Measurements from ENCODE around the gene DGKZ.

DGKZ gene

DNA sequence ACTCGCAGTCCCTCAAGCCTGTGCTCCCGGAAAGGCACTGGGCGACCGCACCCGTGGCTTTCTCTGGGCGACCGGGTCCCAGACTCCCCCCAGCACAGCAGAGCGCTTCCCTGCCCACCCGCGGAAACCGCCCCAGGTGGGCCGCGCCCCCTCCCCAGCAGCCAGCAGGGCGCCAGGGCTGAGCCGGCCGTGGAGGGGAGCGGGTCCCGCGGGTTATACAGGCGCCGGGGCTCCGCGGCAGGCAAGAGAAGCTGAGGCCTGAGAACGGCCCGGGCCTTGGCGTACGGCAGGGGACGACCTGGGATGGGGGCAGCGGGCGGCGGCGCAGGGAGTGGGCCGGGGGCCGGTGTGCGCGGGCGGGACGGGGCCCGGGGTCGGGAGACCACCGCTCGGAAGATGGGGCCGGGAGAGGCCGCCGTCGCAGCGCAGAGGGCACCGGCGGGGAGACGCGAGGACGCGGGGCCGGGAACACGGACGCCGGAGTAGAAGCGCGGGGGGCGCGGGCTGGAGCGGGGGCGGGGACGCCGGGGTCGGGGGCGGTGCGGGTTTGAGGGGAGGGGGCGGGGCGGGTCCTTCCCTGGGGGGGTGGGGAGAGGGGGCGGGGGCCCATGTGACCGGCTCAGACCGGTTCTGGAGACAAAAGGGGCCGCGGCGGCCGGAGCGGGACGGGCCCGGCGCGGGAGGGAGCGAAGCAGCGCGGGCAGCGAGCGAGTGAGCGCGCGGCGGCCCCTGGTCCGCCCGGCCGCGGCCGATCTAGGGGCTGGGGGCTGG lies 34.0 kb downstream of the DGKZ start, which contains the start of gene MDK:
Gene MDK, plus strand, starts transcription at position 622 of the 771 bp plus-strand sequence. CDS start 389 bp downstream, outside the sequence.
- DNase-seq (ENCODE audit: low read depth, low spot score): no peak

DNA sequence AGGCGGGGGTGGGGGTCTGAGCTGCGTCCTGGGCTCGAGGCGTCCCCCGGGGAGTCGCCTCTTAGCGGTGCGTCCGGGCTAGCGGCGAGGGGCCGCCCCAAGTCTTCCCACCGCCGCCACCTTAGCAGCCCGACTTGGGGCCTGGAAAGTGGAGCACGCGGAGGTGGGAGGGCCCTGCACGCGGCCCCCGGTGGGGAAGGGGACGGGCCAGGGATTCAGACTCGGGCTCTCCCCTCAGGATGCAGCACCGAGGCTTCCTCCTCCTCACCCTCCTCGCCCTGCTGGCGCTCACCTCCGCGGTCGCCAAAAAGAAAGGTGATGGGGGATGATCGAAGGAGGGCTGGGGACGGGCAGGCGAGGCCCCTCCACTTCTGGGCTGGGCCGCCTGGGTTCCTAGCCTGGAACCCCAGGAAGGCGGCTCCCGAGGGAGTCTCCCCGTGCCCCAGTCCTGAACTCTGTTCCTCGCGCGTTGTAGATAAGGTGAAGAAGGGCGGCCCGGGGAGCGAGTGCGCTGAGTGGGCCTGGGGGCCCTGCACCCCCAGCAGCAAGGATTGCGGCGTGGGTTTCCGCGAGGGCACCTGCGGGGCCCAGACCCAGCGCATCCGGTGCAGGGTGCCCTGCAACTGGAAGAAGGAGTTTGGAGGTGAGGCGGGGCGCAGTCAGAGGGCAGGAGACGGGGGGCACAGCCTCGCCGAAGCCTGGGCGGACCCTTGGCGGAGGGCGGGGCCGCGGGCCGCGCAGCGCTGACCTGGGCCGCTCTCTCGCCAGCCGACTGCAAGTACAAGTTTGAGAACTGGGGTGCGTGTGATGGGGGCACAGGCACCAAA lies 34.8 kb downstream of the DGKZ start:
- no peak for DNase-seq (ENCODE audit: low read depth, low spot score)

DNA sequence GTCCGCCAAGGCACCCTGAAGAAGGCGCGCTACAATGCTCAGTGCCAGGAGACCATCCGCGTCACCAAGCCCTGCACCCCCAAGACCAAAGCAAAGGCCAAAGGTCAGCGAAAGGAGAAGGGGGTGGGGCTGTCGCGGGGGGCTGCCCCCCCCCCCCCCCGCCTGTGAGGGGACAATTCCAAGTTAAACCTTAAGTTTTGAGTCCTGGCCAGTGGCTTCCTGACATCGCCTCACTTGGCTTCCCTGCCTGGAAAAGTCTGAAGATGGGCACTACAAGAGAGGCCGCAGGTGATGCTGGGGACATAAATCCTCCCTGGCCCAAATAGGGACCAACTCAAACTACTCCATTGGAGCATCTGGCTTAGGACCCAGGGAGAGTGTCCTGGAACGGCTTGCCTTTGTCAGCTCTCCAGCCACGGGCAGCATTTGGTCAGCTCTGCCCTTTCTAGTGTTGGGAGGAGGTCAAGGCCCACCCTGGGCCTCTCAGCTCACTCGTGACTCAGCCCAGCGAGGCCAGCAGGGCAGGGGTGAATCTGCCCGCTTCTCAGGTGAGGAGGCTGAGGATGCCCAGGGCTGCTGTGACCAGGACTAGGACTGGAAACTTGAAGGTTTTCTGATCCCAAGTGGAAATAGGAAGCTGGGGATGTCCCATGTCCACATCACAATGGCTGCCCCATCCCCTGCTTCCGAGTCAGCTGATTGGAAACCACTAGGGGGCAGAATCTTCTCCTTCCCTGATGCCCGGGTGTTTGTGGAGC lies 35.6 kb downstream of the DGKZ start:
- DNase-seq (ENCODE audit: low read depth, low spot score): no peak

DNA sequence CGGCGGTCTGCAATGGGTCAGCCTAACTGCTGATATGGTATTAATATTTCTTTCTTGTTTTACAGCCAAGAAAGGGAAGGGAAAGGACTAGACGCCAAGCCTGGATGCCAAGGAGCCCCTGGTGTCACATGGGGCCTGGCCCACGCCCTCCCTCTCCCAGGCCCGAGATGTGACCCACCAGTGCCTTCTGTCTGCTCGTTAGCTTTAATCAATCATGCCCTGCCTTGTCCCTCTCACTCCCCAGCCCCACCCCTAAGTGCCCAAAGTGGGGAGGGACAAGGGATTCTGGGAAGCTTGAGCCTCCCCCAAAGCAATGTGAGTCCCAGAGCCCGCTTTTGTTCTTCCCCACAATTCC lies 36.1 kb downstream of the DGKZ start:
- no peak for DNase-seq (ENCODE audit: low read depth, low spot score)

DNA sequence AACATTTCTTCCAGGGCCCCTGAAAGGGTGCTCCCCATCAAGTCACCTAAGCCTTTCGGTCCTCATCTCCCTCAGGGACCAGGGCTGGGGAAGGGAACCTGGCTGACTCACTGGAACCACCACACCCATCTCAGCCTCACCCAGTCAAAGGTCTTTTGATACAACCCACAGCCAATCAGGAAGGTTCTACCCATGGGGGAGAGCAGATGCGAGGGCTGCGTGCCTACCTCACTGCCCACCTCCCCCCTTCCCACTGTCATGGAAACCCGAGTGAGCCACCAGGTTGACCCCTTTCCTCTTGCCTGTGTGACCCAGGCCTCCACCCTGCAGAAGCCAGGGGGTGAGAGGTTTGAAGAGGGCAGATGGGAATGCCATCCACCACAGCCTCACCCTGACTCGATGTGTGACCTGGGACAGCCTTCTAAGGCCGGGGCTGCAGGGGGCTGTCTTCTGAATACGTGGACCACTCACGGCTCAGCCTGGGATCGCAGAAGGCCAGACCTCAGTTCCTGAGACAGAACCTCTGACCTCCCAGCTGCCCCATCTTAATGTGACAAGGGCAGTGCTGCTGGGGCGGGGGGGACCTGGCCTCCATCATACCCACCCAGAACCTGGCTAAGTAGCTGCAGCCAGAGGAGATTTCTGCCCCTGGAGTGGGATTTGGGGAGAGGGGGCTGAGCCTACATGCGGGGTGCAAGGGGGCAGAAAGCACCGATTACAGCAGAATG lies 36.9 kb downstream of the DGKZ start:
- DNase-seq (ENCODE audit: low read depth, low spot score): no peak

DNA sequence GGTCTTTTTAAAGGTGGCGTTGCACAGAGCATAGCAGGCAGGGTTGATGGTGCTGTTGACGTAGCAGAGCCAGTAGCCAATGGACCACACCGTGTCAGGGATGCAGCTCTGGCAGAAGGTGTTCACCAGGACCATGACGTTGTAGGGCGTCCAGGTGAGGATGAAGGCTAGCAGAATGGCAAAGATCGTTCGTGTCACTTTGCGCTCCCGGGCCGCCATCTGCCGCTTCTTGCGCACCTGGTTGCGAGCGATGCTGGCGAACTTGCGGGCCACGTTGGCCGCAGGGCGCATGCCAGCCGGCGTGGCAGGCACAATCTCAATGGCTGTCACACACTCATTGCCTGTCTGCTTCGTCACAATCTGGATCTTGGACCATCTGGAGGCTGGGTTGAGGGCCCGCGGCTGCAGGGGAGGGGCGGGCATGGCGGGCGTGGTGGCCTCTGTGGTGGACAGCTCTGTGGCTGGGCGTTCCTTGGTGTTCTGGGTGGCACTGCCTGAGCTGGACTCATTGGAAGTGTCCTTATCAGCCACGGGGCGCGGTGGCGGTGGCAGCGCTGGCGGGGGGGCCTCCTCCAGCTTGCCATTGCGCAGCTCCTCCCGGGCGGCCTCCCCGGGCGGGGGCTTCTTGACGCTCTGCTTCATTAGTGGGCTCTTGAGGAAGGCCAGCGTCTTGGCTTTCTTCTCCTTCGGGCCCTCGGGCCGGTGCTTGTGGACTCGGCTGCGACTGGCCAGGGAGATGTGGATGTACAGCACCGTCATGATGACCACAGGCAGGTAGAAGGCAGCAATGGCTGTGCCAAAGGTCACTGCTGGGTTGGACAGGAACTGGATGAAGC lies 38.1 kb downstream of the DGKZ start:
- DNase-seq (ENCODE audit: low read depth, low spot score): no peak

DNA sequence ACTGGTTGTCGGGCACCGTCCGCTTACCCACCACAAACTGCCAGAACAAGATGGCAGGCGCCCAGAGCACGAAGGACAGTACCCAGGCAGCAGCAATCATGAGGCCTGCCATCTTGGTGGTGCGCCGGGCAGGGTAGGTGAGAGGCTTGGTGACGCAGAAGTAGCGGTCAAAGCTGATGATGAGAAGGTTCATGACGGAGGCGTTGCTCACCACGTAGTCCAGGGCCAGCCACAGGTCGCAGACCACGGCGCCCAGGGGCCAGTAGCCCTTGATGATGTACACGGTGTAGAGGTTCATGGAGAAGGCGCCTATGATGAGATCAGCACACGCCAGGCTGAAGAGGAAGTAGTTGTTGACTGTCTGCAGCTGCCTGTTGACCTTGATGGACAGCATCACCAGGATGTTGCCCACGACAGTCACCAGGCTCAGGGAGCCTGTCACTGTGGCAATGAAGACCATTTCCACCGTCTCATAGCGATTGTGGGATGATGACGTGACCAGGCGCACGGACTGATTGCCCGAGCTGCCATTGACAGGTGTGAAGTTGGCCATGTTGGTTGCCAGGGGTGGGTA lies 38.8 kb downstream of the DGKZ start:
- DNase-seq (ENCODE audit: low read depth, low spot score): no peak

DNA sequence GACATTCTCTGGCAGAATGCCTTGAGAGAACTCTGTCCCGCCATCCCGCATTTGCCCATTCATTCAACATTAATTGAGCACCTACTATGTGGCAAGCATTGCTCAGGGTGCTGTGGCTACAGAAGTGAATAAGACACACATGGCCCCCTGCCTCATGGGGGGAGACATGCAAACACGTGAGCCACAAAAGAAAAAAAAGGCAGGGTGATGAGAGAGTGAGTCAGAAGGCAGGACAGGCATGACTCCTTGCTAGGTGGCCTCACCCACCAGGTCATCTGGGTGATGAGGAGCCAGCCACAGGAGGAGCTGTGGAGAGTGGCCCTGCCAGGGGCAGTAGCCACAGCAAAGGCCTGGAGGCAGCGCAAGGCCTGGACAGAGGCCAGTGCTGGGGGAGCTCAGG lies 39.4 kb downstream of the DGKZ start:
- no peak for DNase-seq (ENCODE audit: low read depth, low spot score)

DNA sequence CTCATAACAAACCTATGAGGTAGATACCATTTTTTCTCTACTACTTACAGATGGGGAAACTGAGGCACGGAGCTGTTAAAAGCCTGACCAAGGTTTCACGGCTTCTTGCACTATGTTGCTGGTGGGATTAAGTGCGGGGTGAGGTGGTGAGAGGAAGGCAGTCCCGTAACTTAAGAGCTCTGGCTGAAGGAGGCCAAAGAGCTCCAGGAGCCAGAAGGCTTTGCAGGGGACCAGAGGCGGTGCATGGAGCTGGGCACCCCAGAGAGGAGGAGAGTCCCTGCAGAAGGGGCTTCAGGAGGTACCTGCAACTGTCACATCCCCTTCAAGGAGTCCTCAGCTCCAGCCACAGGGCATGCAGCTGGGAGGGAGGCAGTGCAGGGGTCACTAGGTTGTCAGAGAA lies 40.2 kb downstream of the DGKZ start:
- DNase-seq (ENCODE audit: low read depth, low spot score): no peak

DNA sequence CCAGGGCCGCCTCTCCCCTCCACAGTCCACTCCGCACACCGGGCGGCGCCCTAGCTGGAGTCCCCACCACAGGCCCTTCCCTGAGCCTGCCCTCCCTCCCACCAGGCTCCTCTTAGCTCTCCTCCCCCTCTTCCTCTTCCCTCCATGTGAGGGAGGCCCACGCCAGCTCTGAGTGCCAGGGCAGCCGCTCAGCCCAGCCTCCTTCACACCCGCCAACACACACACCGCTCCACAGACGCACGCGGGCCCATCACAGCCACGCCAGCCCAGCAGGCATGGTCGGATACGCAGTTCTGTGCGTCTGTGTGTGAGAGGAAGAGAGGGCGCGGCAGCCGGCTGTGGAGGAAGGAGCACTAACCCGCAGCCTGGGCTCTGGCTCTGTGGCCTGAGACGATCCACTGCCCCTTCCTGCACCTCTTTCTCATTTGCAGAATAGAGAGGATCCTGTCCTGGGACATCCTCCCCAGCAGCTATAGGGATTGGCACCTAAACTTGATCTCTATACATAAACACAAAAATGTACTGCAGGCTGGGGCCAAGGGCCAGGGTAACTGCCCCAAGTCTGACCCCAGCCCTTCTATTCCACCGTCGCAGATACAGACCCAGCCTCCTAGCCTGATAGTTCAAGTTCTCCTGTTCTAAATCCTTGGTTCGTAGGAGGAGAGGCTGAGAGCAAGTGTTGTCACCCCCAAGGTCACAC lies 40.8 kb downstream of the DGKZ start:
- no peak for DNase-seq (ENCODE audit: low read depth, low spot score)

DNA sequence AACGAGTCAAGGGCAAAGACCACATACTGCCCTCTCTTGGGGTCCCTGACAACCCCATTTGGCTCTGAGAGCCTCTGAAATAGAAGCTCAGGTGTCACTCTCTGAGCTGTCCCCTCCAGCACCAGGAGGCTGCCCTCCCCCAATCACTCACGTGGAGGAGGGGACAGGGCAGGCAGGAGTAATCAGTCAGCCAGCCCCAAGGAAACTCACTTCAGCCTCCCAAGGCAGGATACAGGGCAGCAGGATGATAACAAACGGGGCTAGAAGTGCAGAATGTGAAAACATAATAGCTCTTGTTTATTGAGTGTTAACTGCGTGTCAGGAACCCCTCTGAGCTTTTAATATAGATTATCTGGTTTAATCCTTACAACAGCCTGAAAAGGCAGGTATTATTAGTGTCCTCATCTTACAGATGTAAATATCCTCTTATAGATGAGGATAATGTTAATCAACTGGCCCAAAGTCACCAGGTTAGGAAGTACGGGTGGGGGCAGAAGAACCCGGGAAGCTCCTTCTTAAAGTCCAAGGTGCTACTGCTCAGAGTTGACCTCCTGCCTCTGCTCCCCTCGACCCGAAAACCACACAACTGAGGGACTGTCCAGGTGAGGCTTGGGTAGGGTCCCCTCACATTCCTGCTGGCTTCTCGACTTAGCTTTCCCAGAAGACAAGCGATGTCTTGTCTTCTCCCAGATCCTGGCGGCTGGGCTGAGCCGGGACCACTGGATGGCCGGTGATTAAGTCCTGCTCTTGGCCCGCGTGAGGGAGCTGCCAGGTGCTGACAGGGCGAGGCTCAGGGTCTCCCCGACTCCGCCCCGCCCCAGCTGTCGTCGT lies 41.6 kb downstream of the DGKZ start:
- no peak for DNase-seq (ENCODE audit: low read depth, low spot score)

DNA sequence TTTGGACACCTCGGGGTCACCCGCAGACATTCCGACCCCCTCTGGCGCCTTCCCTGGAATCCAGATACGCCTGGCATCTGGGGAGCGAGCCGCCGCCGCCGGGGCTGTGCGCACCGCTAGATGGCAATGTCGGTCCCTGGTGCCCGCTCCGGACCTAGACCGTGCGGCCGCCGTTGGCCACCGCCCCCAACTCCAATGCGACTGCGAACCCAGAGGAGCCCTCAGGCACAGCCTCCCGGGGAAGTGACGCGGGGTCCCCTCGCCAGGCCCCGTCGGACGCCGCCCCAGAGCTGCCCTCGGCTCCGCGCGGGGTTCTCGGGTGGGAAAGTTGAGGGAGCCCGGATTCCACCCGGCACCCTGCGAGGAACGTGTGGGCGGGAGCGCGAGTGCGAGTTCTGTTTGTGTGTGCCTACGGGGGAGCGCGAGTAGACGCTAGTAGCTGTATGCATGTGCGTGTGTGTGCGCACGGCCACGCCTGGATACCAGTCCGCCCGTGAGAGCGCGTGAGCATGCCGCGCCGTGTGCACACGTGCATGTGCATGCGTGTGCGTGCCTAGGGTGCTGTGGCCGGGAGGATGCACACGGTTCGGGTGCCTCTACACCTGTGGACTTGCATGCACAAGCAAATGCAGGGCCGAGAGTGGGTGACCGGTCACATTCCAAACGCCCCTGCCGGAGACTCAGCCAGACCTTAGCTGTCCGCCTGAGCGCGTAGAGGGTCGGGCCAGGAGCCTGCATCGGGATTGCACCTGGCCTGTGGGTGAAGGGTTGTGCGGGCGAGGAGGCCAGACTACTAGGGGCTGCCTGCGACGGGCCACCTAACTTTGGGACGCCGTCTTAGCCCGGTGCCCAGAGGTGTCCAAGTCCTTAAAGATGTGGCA lies 42.4 kb downstream of the DGKZ start:
- no peak for DNase-seq (ENCODE audit: low read depth, low spot score)

DNA sequence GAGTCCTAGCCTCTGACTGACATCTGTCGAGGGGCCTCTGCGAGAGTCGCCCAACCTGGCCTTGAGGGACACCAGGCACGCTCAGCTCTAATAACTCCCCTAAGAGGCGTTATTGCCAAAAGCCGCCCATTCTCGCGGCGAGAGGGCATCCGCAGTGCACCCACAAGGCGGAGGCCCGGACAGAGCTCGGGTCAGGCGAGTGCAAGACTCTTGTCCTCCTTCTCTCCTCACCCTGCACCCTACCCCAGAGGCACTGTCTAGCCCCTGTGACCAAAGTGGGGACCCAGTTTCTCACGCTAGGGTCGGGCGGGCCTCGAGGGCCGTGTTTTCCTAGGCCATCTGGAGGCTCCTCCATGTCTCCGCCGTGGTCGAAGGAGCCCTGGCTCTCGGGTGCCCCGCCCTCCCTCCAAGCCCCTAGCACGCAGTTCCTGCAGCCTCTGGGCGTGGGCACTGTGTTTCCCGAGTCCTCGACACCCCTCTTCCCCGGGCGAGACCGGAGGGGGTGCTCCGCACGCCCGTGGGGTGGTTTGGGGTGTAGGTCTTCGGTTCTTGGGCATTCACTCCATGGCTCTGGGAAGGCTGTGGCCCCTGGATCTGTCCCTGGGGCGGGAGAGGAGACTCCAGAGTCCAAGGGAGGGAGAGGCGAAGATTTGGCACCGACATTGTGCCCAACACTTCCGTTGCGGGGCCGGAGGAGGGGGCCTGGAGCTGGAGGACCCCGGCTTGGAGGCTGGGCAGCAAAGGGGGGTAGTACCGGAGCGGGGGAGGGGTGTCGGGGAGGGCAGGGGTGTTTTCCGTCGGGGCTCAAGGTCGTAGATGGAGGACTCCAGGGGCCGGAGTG lies 43.3 kb downstream of the DGKZ start:
- no peak for DNase-seq (ENCODE audit: low read depth, low spot score)

DNA sequence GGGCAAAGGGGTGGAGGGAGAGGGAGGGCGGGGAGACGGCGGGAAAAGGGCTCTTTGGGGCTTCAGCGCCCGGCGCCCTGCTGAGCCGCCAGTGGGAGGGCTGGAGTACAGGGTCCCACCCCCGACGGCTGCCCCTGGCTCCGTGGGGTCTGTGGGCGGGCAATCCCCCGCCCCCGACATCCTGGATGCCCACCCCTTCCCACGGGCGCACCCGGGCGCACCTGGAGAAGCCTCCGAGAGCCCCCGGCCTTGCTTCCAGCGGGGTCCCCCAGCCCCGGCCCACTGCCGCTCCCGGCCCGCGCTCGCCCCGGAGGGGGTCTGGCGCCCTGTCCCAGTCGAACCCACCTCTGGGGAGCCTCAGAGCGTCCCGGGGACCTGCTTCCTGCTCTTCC lies 43.9 kb downstream of the DGKZ start:
- DNase-seq (ENCODE audit: low read depth, low spot score): no peak

DNA sequence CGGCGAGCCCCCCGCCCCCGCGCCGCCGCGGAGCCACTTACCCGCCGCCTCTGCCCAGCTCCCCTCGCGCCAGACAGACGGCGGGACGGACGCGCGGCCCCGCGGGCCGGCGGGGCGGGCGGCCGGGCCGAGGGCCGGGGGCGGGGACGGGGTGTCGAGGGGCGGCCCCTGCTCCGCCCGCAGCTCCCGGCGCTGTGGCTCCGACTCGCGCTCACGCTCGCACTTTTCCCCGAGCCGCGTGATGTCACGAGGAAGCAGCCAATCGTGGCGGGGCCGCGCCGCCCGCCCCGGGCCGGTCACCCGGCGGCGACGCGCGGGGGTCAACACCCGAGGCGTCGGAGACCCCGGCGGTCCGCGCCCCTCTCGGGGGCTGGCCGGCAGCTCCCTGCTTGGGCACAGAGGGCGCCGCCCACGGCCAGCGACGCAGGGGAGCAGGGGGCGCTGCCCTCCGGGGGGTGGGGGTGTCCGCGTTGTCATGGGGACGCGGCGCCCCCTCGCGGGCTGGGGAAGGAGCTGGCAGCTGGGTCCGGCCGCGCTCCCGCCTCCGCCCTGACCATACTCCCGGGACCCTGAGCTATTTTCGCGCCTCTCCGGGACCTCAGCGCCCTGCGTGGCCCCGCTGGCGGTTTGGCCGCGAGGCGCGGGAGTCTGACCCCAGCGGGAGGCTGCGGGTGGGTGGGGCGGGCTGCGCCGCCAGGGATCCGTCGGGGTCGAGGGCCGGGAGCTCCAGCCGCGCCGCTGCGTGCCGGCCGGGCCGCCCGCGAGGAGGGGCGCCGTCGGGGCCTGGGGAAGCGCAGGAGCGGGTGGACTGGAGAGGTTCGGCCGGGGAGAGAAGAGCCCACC lies 44.5 kb downstream of the DGKZ start, which contains the start of gene CHRM4:
Gene CHRM4, minus strand, starts transcription at position 199 of the 843 bp plus-strand sequence. CDS start 5,219 bp downstream, outside the sequence.
- DNase-seq (ENCODE audit: low read depth, low spot score): no peak

Measured in smooth muscle cell of the brain vasculature (primary cell).